WI38 (cell line): ENCODE results near the gene SFXN5.
"Not testable (repeated sequence)": the region's sequence is repeated elsewhere in the genome, so short reads cannot be mapped to it uniquely, and the experiment has no call there.

Experiments
- H3K4me3 ChIP-seq: 2 replicates; pipeline ENCODE4 v1.5.1; 2011; ENCODE audit warnings: low read depth, mild to moderate bottlenecking, control low read depth, low read length
- TF ChIP-seq, protein P1 (sequence below): IDR thresholded peaks from 2 replicates; pipeline ENCODE4 v1.5.1; 2012; ENCODE audit warnings: low read depth, mild to moderate bottlenecking, control low read depth, low read length

Gene SFXN5

DNA sequence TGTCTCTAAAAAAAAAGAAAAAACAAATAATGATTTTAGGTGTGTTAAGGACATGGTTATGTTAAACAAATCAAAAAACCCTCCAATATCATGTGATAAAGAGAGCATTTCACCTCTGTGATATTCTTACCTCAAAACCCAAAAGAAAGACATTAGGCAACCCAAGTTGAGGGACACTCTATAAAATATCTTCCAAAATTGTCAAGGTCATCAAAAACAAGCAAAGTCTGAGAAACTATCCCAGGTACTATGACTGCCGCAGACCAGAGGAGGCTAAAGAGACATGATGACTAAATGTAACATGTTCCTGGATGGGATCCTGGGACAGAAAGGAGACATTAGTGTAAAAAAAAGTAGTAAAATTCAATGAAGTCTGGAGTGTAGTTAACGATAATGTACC, 4.5 kb downstream of the SFXN5 start:
- no peak overlapping the region for H3K4me3 ChIP-seq
- TF ChIP-seq, protein P1, sequence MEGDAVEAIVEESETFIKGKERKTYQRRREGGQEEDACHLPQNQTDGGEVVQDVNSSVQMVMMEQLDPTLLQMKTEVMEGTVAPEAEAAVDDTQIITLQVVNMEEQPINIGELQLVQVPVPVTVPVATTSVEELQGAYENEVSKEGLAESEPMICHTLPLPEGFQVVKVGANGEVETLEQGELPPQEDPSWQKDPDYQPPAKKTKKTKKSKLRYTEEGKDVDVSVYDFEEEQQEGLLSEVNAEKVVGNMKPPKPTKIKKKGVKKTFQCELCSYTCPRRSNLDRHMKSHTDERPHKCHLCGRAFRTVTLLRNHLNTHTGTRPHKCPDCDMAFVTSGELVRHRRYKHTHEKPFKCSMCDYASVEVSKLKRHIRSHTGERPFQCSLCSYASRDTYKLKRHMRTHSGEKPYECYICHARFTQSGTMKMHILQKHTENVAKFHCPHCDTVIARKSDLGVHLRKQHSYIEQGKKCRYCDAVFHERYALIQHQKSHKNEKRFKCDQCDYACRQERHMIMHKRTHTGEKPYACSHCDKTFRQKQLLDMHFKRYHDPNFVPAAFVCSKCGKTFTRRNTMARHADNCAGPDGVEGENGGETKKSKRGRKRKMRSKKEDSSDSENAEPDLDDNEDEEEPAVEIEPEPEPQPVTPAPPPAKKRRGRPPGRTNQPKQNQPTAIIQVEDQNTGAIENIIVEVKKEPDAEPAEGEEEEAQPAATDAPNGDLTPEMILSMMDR, result no peak

DNA sequence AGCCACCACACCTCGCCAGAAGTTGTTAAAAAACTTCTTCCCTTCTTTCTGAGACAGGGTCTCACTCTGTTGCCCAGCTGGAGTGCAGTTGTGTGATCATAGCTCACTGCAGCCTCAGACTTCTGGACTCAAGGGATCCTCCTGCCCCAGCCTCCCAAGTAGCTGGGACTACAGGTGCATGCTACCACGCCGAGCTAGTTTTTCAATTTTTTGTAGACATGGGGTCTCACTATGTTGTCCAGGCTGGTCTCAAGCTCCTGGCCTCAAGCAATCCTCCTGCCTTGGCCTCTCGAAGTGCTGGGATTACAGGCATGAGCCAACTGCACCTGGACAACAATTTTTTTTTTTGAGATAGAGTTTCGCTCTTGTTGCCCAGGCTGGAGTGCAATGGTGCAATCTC, 6.4 kb downstream of the SFXN5 start:
- not testable (repeated sequence) for H3K4me3 ChIP-seq

DNA sequence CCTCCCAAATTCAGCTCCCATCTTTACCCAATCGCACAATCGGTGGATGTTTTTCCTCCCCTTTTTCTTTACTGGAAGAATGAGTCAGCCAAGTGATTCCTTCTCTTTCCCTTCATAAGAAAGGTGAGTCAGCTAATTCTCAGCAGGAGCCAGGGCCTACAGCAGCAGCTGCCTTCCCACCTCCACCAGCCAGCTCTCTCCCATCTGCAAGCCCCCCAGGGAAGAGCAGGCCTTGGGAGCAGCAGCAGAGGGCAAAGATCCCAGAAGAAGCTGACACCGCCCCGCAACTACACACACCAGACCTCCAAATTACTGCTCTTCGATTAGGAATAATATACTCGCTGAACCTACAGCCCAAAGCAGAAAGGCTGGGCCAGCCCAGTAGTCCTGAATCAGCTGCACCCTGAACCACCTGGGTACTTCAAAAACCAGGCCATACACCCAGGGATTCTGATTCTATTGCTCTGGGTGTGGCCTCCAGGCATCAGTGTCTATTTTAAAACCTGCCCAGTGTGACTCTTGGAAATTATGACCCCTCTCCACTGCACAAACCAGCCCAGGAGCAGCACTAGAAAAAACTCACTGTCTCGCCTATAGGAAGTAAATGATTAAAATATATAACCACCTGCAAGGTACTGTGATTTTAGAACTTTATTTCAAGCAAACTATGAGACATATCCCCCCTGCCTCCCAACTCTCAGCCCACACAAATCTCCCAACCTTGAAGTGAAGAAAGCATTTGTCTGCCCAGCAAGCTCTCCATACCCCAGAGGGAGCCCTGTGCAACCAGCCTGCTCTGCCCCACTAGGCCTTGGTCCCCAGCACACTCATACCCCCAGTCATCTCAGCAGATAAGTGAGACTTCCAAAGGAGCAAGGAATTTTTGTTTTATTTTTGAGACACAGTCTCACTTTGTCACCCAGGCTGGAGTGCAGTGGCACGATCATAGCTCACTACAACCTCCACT, 7.3 kb downstream of the SFXN5 start:
- TF ChIP-seq, protein P1, result no peak
- no peak overlapping the region for H3K4me3 ChIP-seq

DNA sequence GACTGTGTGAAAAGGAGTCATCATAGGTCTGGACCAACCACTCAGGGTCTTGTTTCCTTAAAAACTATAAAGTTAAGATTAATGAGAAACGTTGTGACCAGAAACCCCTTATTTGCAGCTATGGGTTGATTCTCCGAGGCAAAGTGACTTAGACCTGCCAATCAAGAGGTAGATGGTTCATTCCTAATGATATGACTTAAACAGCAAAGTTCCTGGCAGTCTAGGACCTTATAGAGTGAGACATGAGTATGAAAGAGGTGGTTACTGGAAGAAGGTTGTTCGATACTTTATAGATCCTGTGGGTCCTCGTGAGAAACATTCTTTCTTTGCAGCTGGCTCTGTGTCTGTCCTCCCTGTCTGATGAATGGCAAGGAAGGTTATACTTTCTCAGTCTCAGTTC, 8.0 kb downstream of the SFXN5 start:
- TF ChIP-seq, protein P1, result no peak
- H3K4me3 ChIP-seq, result no peak overlapping the region

DNA sequence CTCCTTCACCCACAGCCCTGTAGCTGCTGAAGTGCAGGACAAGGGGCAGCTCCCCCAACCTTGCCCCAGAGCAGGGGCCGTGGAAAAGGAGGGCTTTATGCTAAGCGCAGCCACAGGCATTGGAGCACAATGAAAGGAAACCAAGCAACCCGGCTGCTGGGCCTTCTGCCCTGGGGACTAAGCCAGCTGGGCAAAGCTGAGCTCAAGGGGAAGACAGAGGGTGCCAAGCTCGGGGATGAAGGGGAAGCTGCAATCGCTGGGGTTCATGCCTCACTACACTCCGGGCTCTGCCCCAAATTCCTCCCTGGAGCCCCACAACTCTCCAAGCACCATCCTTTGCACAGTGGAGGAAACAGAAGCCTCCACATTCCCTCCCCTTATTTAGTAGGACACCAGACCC, 12.4 kb downstream of the SFXN5 start:
- no peak overlapping the region for H3K4me3 ChIP-seq
- TF ChIP-seq, protein P1, result no peak

DNA sequence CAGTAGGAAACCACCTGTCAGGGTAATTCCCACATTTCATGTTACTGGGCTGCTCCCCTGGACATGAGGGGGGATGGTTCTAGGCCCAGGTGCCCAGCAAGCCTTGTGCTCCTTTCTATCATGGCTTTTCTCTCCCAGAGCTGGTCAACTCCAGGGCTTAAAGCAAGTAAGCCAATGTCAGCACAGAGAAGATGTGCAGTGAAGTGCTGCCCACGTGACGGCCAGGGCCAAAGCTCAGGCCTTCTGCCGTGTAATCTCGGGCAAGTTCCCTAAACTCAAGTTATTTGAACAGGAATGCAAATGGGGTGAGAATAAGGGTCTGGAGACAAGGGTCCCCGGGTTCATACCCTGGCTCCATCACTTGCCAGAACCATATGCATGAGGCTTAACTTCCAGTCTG, 16.5 kb downstream of the SFXN5 start:
- no peak overlapping the region for H3K4me3 ChIP-seq
- TF ChIP-seq, protein P1, result no peak

DNA sequence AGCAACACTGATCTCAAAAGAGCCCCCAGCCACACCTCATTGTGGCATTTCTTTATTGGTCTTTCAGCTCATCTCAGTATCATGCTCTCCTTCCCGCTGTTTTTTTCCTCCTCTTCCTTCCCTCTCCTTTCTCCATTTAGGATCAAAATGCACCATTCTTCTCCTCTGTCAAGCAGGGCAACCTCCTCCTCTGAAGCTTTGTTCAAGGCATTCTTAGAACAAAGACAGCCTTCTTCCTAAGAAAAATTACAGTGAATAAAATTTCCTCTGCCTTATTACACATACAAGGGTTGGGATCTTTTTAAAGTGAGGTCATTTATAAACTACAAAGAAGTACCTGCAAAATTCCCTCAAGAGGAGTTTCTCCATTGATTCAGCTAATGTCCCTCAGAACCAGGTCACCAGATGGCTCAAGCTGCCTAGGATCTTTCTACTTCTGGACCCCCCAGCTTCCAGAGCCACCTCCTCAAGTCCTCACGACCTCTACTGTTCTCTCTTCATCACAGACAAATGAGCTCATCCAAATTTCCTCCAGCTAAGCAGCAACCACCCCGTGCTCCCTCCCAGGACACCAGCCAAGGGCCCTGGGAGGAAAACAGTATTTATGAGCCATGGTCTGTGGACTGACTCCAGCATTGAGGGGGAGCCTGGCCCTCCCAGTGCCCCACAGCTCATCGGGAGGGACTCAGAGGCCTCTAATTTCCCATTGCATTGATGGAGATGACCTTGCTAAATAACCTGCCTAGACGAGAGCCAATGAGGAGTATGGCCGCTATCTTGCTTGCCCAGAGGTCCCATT, 18.0 kb downstream of the SFXN5 start:
- no peak overlapping the region for H3K4me3 ChIP-seq
- TF ChIP-seq, protein P1, result no peak
